ENCODE measurements around the gene RHBG. TPM values are rescaled to one million over a fixed set of nuclear protein-coding genes. Genes with fewer than 3 reads are reported as not detected.

The RHBG gene
- total and polyA plus RNA-seq, 9 donors = 0.13 to 1.2 (median 0.49) TPM; not detected in 6

DNA sequence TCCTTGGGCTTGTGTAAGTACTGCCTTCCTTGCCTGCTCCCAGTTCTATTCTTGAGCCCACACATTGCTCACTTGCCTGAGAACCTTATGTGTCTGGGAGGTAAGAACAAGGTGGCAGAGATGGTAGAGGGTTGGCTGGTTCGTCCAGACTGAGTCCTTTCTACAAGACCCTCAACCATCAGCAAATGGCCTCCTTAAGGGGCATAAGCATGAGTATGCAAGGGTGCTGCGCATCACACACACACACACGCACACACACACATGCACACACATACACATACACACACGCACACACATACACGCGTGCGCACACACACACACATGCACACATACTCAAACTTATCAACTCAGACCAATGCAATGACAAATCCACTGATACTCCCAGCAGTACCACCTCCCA, 56.9 kb downstream of the RHBG start:
- Histone ChIP-seq H3K4me1 (ENCODE audit: control insufficient read depth, insufficient read depth, low read length) (peaks cover 10% of the 10 kb centered on the region), H3K36me3 (ENCODE audit: control insufficient read depth, insufficient read depth, low read length) (no peaks in the 10 kb centered on the region), H3K27ac (ENCODE audit: low read length) (no peak overlapping the region), H3K4me3 (ENCODE audit: low read length) (no peak overlapping the region), H3K9me3 (replicated peaks; ENCODE audit: control insufficient read depth, low read depth, low read length) (no peaks in the 10 kb centered on the region), H3K27me3 (ENCODE audit: control insufficient read depth, insufficient read depth, low read length) (peaks cover 92% of the 10 kb centered on the region)
- 95% methylated on average over 6 of the region's 7 CpGs for WGBS (ENCODE audit: insufficient coverage)
- DNase-seq = no peak

DNA sequence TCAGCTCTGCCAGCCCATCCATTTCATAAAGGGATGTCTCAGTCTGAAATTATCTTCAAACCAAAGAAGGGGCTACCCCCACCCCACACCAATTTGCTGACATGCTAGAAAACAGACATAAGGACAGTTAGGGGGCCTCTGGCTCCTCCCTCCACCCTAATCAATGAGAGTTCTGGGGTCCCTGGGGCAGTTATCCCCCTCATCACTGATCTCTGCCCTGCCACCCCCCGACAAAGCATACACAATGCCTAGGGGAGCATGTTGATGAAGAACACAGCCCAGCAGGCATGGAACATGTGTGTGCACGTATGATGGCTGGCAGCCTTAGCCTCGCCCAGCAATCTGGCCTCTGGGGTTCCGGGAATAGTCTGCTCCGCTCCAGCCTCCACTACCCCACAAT, 58.9 kb downstream of the RHBG start:
- H3K4me1 ChIP-seq (ENCODE audit: control insufficient read depth, insufficient read depth, low read length) = no peaks in the 10 kb centered on the region
- 38% methylated on average over 2 of the region's 5 CpGs for WGBS (ENCODE audit: insufficient coverage)
- no peak overlapping the region for H3K4me3 ChIP-seq (ENCODE audit: low read length)
- H3K9me3 ChIP-seq (replicated peaks; ENCODE audit: control insufficient read depth, low read depth, low read length) = no peaks in the 10 kb centered on the region
- peaks cover 92% of the 10 kb centered on the region for H3K27me3 ChIP-seq (ENCODE audit: control insufficient read depth, insufficient read depth, low read length)
- H3K36me3 ChIP-seq (ENCODE audit: control insufficient read depth, insufficient read depth, low read length) = no peaks in the 10 kb centered on the region
- DNase-seq = no peak
- no peak overlapping the region for H3K27ac ChIP-seq (ENCODE audit: low read length)

DNA sequence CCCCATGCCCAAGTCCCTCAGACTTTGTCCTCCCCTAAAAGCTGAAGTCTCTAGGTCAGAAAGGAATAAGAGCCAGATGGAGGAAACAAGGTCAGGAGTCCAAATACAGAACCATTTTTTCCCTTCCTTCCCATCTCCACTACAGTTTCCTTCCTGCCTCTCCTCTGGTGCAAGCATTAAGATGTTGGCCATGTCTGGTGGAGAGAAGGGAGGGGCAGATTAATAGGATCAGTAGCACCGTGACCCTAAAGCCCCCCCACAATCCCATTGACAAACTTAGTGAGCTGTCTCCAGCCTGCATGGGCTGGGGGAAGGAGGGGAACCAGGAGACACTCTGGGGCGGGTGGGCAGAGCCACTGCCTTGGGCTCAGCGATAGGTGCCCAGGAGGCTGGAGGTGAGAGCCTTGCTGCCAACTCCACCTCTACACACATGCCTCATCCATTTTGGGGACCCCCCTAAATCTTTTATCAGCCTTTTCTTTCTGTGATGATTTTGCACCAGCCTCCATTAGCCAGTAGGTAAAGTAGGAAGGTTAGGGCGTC, 59.8 kb downstream of the RHBG start:
- H3K27me3 ChIP-seq (ENCODE audit: control insufficient read depth, insufficient read depth, low read length) = peaks cover 89% of the 10 kb centered on the region
- no peaks in the 10 kb centered on the region for H3K4me1 ChIP-seq (ENCODE audit: control insufficient read depth, insufficient read depth, low read length)
- no peak overlapping the region for H3K4me3 ChIP-seq (ENCODE audit: low read length)
- WGBS (ENCODE audit: insufficient coverage) = no CpG with 5 or more reads among the region's 4 CpGs
- no peaks in the 10 kb centered on the region for H3K36me3 ChIP-seq (ENCODE audit: control insufficient read depth, insufficient read depth, low read length)
- H3K9me3 ChIP-seq (replicated peaks; ENCODE audit: control insufficient read depth, low read depth, low read length) = no peaks in the 10 kb centered on the region
- H3K27ac ChIP-seq (ENCODE audit: low read length) = no peak overlapping the region
- DNase-seq = no peak

DNA sequence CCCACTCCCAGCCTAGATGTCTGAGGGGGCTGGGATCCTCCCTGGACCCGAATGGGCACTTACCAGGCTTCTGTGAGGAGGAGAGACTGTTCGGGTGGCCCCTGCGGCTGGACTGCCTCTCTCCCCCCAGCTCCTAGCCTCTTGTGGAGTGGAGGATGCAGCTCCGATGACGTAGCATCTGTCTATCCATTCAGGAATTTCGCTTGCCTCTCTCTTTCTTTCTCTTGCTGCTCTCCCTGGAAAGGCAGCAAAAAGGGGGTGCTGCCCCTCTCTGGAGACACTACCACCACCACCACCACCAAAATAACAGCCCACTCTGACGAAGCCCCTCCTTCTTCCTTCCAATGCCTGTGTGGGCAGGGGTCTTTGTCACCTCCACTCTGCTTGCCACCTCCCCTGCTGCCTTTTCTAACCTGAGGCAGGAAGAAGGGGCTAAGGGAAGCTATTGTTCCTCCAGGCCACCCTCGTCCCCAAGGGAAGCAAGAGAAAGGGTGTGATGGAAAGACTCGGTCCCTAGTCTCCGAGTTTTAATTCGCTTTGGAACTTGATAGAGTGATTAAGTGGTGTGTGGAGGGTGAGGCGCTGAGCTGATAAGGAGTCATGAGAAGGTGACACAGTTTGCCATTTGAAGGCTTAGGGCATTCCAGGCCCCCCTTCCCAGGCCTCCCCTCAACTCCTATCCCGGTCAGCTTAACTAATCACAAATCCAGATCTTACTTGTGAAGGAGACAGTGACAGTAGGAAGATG, 60.5 kb downstream of the RHBG start:
- Histone ChIP-seq H3K4me3 (ENCODE audit: low read length) (no peak overlapping the region), H3K4me1 (ENCODE audit: control insufficient read depth, insufficient read depth, low read length) (no peaks in the 10 kb centered on the region), H3K27me3 (ENCODE audit: control insufficient read depth, insufficient read depth, low read length) (peaks cover 91% of the 10 kb centered on the region), H3K9me3 (replicated peaks; ENCODE audit: control insufficient read depth, low read depth, low read length) (no peaks in the 10 kb centered on the region), H3K27ac (ENCODE audit: low read length) (no peak overlapping the region), H3K36me3 (ENCODE audit: control insufficient read depth, insufficient read depth, low read length) (no peaks in the 10 kb centered on the region)
- DNase-seq = no peak
- 0% methylated on average over 4 of the region's 13 CpGs for WGBS (ENCODE audit: insufficient coverage)

DNA sequence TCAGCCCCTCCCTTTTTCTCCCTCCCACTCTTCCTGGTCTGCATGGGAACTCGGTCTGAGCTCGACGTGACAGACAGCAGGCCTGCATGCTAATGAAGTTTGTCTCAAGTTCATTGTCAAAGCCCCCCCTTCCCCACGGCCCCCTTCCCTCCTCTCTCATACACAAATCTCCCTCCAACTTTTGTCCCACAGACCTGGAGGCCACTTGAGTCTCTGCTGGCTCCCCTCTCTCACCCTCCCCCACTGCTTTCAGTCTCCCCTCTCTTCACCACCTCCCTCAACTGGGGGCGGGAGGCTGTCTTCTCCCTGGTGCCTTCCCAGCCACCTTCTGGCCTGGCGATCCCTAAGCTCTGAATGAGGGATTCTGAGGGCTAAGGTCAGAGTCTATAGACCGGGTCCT, 61.3 kb downstream of the RHBG start:
- no peak overlapping the region for H3K4me3 ChIP-seq (ENCODE audit: low read length)
- WGBS (ENCODE audit: insufficient coverage) = 4% methylated on average over 4 of the region's 7 CpGs
- no peaks in the 10 kb centered on the region for H3K36me3 ChIP-seq (ENCODE audit: control insufficient read depth, insufficient read depth, low read length)
- no peaks in the 10 kb centered on the region for H3K9me3 ChIP-seq (replicated peaks; ENCODE audit: control insufficient read depth, low read depth, low read length)
- no peak overlapping the region for H3K27ac ChIP-seq (ENCODE audit: low read length)
- no peak for DNase-seq
- H3K27me3 ChIP-seq (ENCODE audit: control insufficient read depth, insufficient read depth, low read length) = peaks cover 91% of the 10 kb centered on the region
- H3K4me1 ChIP-seq (ENCODE audit: control insufficient read depth, insufficient read depth, low read length) = peaks cover 3% of the 10 kb centered on the region

DNA sequence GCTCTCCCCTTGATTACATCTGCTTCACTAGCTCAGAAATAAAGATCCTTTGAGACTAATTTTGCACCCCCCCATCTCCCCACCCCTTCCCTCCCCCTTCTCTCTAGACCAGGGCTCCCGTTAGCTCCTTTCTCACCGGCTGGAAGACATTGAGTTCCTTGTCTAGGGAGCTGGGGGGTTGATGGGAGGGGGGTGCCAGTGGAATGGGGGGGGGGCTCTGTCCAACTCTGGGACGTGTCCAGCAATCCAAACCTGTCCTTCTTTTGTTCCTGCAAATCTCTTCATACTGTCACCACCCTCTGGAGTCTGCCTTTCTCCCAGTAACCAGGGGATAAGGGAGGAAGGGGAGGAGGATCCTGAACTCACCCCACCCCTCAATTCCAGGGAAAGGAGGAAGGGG, 61.9 kb downstream of the RHBG start:
- no peaks in the 10 kb centered on the region for H3K36me3 ChIP-seq (ENCODE audit: control insufficient read depth, insufficient read depth, low read length)
- H3K27me3 ChIP-seq (ENCODE audit: control insufficient read depth, insufficient read depth, low read length) = peaks cover 94% of the 10 kb centered on the region
- DNase-seq = no peak
- H3K4me3 ChIP-seq (ENCODE audit: low read length) = no peak overlapping the region
- no CpG with 5 or more reads among the region's 3 CpGs for WGBS (ENCODE audit: insufficient coverage)
- no peaks in the 10 kb centered on the region for H3K9me3 ChIP-seq (replicated peaks; ENCODE audit: control insufficient read depth, low read depth, low read length)
- peaks cover 5% of the 10 kb centered on the region for H3K4me1 ChIP-seq (ENCODE audit: control insufficient read depth, insufficient read depth, low read length)
- H3K27ac ChIP-seq (ENCODE audit: low read length) = no peak overlapping the region

DNA sequence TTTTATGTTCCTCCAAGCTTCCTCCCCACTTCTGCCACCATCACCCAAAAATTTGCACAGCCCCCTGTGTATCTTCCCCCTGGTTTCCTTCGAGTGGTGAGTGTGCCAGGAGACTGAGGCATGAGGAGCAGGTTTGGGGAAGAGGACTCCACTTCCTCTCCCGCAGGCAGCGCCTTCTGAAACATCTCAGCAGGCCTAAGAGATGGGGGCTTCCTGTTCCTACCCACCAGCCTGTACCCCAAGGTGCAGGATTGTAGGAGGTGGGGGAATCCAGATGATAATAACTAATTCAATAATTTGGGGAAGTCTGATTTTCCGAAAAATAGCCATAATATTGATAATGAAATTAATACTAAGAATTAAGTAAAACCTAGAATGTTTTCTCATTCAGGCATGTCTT, 62.4 kb downstream of the RHBG start:
- Histone ChIP-seq H3K36me3 (ENCODE audit: control insufficient read depth, insufficient read depth, low read length) (no peaks in the 10 kb centered on the region), H3K27ac (ENCODE audit: low read length) (no peak overlapping the region), H3K4me3 (ENCODE audit: low read length) (no peak overlapping the region), H3K9me3 (replicated peaks; ENCODE audit: control insufficient read depth, low read depth, low read length) (no peaks in the 10 kb centered on the region), H3K27me3 (ENCODE audit: control insufficient read depth, insufficient read depth, low read length) (peaks cover 94% of the 10 kb centered on the region), H3K4me1 (ENCODE audit: control insufficient read depth, insufficient read depth, low read length) (peaks cover 8% of the 10 kb centered on the region)
- 0% methylated on average over 1 of the region's 4 CpGs for WGBS (ENCODE audit: insufficient coverage)
- no peak for DNase-seq

DNA sequence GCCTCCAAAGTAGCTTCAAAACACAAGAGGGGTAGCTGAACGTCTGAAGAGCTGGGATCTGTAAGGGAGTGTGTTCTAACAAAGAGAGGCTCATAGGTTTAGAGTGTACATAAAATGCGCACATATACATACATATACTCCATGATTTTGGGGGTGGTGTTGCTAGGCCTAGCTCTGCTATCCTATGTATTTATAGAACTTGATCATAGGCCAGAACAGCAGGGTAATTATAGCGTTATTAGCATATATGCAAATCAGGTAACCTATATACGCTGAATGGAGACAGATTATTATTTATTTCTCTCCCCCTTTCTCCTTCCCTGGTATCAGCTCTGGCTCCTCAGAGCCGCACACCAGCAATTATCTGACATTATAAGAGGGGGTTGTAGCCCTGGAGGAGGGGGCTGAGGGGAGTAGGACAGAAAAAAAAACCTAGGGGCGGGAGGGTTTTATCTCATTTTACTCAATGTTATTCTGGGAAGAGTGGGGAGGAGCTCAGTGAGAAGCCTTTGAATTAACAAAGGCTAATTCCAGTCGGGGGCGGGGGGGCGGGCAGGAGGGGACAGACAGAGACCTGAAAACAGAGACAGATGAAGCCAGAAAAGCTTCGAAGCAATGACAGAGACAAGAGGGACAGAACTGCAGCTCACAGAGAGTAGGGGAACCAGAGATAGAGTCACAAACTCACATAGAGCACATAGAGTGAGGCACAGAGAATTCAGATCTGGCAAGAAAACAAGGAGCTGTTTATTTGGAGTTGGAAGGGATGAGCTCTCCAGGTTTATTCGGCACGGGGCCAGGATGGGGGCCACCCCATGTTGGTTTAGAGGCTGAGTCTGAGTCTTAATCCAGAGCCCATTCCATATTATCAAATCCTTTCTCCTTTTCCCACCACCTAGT, 63.0 kb downstream of the RHBG start:
- Histone ChIP-seq H3K9me3 (replicated peaks; ENCODE audit: control insufficient read depth, low read depth, low read length) (no peaks in the 10 kb centered on the region), H3K36me3 (ENCODE audit: control insufficient read depth, insufficient read depth, low read length) (no peaks in the 10 kb centered on the region), H3K4me3 (ENCODE audit: low read length) (no peak overlapping the region), H3K27ac (ENCODE audit: low read length) (no peak overlapping the region), H3K4me1 (ENCODE audit: control insufficient read depth, insufficient read depth, low read length) (peaks cover 13% of the 10 kb centered on the region), H3K27me3 (ENCODE audit: control insufficient read depth, insufficient read depth, low read length) (peaks cover 94% of the 10 kb centered on the region)
- 0% methylated on average over 3 of the region's 12 CpGs for WGBS (ENCODE audit: insufficient coverage)
- DNase-seq = no peak

DNA sequence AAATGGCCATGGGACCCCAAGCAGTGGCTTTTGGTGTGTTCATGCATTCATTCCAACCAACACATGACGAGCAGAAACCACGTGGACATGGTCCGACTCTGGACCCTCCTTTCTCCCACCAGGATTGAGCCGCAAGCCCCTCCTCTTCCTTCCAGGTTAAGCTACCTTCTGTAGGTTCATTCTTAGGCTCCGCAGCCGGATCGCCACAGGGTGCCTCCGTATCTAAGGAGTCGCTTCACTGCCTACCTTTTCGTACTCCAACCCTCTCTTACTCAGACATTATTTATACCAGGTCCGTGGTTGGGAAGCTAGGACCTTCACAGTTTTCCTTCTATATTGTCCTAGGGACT, 63.6 kb downstream of the RHBG start:
- Histone ChIP-seq H3K36me3 (ENCODE audit: control insufficient read depth, insufficient read depth, low read length) (no peaks in the 10 kb centered on the region), H3K27ac (ENCODE audit: low read length) (no peak overlapping the region), H3K9me3 (replicated peaks; ENCODE audit: control insufficient read depth, low read depth, low read length) (no peaks in the 10 kb centered on the region), H3K4me3 (ENCODE audit: low read length) (no peak overlapping the region), H3K27me3 (ENCODE audit: control insufficient read depth, insufficient read depth, low read length) (peaks cover 98% of the 10 kb centered on the region), H3K4me1 (ENCODE audit: control insufficient read depth, insufficient read depth, low read length) (peaks cover 13% of the 10 kb centered on the region)
- DNase-seq = no peak
- WGBS (ENCODE audit: insufficient coverage) = 0% methylated on average over 11 of the region's 11 CpGs

DNA sequence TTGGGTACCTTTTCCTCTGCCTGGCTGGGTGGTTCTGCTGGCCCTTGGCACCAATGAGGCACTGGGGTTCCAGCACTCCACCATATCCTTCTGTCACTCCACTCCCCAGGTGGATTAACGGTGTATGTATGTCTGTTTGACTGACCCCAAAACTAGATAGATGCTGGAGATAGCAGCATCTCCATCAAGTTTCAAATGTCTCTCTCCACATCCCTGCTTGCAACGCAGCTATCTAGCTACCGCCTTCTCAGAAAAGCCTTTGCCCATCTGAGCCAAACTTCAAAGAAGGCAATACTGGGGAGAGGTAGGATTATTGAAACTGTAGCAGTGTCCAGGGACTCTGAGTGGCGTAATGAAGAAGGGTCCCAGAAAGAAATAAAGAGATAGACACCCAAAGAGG, 64.0 kb downstream of the RHBG start:
- peaks cover 13% of the 10 kb centered on the region for H3K4me1 ChIP-seq (ENCODE audit: control insufficient read depth, insufficient read depth, low read length)
- no CpG with 5 or more reads among the region's 4 CpGs for WGBS (ENCODE audit: insufficient coverage)
- peaks cover 97% of the 10 kb centered on the region for H3K27me3 ChIP-seq (ENCODE audit: control insufficient read depth, insufficient read depth, low read length)
- H3K27ac ChIP-seq (ENCODE audit: low read length) = no peak overlapping the region
- H3K9me3 ChIP-seq (replicated peaks; ENCODE audit: control insufficient read depth, low read depth, low read length) = no peaks in the 10 kb centered on the region
- no peaks in the 10 kb centered on the region for H3K36me3 ChIP-seq (ENCODE audit: control insufficient read depth, insufficient read depth, low read length)
- no peak overlapping the region for H3K4me3 ChIP-seq (ENCODE audit: low read length)
- DNase-seq = no peak
